NCI-H69 (cell line): Measurements from ENCODE around the gene ONECUT3.

Experiments
- DNase-seq: peaks from one replicate; lab custom pipeline; 2025; lab: John Stamatoyannopoulos, UW

Gene ONECUT3

DNA sequence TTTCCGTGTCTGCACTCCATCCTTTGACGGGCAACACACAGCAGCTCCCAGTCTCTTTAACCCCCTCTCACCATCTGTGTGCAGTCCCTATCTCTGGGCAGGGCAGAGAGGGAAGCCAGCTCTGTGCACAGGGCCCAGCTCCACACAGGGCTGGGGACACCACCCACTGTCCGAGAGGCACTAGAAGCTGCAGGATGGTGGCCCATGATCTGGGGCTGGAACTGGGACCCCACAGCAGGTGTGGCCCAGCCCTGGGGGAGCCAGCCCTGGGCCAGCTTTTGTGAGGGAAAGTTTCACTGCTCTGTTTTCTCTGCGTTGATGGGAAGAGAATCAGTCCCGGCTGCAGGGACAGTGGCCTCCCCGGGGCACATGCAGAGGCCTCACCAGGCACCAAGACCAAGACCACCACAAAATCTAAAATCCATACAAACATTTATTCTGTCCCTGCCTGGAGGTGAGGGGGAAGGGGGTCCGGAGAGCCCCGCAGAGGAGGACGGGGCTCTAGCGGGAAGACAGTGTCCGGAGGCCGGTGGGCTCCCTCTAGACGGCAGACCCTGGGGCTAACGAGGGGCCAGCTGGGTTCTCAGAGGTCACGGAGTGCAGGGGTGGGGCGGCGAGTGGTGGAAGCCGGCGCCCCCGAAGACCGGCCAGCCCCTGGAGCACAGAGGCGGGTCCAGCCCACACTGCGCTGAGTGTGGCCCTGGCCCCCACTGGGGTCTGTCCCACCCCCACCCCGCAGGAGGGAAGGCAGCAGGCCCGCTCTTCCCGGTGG, 61.7 kb downstream of the ONECUT3 start:
- DNase-seq: no peak

DNA sequence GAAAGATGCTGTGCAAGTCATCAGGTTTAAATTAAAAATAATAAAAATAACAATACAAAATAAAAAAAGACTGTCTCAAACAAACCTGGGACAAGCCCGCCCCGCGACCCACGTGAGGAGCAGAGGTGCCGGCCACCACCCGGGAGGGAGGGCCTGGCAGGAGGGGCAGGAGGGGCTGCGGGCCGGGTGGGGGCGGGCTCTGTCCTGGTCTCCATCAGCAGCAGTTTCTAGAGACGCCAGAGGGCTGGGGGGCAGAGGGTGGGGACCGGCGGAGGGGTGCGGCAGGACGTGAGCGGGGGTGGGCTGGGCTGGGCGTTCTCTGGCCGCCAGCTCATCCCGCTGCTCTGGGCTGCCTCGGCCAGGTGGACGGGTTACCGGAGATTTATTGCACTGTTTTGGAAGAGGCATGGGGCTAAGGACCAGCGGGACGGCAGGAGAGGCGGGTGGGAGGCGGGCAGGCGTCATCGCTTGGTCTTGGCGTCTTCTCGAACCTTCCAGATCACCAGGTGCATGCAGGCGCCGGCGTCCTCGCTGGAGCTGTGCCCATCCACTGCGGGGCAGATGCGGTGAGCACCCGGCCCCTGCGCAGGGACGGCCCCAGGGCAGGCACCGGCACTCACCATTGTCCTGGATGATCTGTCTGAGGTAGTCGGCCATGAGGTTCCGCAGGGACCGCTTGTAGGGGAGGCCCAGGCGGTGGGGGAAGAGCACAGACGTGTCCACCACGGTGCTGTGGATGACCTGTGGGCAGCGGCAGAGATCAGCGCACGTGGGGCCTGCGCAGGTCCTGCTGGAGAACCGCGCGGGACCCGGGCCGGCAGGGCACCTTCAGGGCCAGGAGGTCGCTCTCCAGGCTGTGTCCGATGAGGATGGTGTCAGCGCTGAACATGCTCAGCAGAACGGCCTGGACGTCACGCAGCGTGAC, 62.6 kb downstream of the ONECUT3 start:
- DNase-seq: no peak

DNA sequence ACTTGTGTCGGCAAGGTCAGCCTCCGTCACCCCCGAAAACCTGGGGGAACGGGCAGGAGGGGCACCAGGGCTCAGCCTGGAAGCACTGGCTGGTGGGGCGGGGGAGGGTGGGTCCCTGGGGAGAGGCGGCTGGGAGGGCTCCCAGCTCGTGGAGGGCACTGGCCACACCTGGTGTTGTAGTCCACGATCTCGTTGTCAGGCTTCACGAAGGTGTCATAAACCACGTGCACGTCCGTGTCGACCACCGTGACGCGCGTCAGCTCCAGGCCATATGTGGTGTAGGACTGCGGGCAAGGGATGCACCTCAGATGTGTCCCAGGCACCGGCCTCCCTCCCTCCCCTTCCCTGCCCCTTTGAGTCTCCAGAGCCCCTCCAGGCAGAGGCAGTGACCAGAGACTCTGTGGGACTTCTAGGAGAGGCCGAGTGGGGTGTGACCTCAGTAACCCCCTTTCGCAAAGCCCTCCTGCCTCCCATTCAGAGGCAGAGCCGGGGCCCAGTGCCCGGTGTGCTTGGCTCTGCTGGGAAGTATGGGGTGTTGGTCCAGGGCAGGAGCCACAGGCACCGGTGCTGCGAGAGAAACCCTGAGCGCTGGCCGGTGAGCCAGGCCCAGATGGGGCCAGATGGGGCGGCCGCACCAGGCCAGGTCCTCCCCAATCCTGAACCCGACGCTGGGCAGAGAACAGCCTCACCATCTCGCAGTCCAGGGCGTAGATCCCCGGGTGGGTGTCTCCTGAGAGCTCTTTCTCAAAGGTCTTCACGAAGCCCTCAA, 63.4 kb downstream of the ONECUT3 start:
- no peak for DNase-seq

DNA sequence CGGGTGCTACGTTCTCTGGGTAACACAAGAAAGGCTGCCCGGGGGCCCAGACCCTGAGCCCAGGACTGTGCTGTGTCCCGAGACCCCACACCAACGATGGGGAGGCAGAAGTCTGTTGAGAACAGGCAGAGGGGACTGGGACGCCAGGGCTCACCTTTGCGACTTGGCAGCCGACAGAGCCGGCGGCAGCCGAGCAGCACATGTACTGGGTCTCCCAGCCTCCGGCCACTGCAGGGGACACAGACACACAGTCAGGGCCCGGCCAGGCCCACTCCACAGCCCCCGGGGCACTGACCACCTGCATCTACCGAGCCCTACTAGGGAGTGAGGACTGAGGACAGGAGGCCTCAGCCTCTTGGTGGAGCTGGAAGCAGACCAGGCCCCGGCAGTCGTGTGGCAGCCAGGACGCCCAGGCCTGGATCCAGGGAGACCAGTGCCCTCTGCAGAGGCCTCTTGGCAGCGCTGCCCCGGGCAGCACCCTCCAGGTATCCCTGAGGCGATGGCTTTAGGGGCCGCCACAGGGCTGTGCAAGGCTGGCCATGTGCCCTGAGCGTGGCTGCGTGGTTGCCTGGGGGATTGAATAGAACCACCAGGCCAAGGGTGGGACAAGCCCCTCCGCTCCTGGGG, 64.4 kb downstream of the ONECUT3 start:
- no peak for DNase-seq

DNA sequence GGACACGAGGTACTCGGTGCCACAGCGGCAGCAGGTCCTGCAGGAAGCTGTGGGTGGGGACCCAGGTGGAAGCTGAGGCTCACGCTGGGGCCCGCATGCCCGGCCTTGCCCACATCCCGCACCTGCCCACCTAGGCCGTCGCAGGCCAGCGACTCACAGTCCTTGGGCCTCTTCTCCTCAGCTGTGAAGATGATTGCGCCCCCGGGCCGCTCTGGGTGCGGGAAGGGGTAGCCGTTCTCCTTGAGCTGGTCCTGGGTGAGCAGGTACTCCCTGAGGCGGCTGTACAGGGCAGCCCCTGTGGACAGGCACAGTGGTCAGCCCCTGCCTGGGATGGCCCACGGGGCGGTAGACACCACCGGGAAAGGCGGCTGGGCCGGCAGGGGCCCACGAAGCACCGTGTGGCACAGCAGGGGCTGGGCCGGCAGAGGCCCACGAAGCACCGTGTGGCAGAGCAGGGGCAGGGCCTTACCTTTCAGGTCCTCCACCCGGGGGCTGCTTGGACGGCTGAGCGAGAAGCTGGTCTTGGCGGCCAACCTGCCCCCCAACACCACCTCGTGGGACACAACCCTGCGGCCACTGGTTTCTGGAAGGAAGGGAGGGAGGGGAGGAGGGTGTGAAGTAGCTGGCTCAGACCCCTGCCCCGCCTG, 65.4 kb downstream of the ONECUT3 start:
- no peak for DNase-seq

DNA sequence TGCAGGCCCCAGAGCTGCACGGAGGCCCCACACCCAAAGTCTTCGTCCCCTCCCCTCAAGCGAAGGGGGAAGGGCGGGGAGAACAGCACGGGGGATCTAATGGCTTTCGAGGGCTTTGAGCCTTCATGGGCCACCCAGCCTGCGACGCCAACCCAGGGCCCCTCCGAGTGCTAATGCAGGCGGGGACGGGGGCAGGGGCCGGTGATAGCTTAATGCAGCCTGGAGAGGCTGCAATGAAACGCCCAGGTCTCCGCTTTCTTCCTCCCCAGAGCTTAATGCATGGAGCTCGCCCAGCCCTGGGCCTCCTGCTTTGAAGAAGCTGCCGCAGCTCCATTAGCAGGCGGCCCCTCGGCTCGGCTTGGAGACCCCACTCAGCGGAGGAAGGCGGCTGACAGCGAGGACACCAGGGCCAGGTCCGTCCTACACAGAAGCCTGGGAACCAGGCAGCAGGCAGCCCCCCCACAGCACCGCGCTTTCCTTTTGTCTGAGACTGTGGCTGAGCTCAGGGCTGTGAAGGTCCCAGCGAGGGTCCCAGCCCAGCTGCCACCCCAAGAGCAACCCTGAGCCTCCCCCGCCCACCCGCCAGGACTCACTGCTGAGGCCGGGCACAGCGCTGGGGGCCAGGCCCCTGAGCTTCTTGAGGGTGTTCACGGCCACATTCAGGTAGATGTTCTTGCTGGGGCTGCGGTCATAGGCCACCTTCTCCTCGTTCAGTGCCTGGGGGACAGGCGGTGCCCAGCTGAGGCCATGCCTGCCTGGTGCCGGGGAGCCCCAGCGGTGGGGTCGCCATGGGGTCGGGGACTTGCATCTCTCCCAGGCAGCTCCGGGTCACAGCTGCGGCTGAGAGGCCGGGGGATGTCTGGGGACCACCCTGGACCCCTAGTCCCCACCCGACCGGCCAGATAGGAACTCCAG, 66.3 kb downstream of the ONECUT3 start:
- DNase-seq: no peak

DNA sequence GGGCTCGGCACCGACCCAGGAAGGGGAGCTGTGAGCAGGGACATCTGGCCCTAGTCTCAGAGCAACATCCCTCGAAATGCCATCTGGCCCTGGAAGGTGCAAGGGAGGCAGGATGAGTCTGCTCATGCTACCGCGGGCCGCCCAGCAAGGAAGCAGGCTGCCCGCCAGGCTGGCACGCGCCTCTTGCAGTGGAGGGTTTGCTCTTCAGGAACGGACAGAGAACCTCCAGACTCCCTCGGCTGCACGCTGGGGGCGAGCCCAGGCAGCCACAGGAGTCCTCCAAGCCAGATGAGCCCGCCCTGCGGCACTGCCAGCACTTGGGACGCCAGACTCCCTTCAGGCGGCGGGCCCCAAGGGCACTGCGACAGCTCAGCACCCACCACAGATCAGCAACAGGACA, 68.9 kb downstream of the ONECUT3 start:
- DNase-seq: no peak

DNA sequence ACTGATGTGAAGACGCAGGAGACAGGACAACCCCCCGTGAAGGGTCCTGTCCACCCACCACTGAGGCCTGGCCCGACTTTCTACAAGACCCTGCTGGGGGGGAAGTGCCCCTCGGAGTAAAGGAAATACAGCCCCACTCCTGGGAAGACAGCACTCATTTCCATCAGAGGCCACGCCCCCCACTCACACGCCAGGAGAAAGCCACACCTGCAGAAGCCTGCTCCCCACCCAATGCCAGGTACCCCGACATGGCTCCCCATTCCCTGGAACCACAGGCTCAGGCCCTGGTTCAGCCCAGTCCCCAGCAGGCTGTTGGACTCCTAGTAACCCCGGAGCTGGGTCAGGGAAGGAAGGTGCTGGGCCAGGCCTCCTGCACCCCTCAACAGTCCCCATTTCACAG, 69.7 kb downstream of the ONECUT3 start:
- DNase-seq: no peak

DNA sequence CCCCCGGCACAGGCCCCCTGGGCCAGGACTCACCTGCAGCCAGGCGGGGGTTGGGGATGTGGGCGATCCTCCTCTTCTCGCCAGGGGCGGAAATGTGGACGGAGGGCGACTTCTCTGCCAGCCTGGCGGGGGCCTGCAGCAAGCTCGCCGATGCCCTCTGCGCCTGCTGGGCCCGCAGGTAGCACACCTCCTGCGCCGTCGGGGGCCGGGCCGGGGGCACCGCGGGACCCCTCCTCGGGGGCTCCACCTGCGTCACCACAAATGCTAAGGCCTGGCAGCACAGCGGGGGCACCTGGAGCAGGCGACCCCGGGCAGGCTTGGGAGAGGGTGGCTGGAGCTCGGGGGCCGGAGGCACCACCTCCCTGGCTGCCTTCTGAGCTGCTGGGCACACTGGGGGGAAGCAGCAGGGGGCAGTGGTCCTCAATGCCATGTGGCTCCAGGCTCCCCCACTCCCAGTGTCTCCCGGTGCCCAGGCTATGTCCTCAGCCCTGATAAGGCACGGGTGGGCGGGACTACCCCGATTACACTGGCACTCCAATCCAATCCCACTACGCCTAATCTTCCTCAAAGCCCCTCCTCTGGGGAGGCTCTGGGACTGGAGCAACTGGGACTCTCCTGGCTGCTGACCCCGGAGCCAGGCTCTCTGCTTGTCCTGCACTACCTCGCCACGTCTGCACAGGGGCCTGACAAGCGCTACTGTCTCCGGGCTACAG, 70.4 kb downstream of the ONECUT3 start:
- no peak for DNase-seq

DNA sequence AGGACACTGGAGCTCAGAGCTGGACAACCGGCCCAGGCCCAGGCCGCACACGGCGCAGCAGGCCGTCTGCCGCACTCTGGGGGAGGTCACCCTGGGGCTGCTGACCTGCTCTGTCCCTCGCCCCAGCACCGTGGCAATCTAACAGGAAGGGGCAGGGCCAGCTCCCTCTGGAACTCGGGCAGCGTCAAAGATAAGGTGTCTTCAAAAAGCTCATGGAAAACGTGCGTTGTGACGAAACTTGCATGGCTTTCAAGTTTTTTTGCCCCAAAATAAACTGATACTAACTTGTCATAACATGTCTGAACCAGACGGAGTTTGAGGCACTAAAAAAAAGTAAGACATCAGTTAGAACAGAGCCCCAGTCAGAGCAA, 70.9 kb downstream of the ONECUT3 start:
- no peak for DNase-seq

DNA sequence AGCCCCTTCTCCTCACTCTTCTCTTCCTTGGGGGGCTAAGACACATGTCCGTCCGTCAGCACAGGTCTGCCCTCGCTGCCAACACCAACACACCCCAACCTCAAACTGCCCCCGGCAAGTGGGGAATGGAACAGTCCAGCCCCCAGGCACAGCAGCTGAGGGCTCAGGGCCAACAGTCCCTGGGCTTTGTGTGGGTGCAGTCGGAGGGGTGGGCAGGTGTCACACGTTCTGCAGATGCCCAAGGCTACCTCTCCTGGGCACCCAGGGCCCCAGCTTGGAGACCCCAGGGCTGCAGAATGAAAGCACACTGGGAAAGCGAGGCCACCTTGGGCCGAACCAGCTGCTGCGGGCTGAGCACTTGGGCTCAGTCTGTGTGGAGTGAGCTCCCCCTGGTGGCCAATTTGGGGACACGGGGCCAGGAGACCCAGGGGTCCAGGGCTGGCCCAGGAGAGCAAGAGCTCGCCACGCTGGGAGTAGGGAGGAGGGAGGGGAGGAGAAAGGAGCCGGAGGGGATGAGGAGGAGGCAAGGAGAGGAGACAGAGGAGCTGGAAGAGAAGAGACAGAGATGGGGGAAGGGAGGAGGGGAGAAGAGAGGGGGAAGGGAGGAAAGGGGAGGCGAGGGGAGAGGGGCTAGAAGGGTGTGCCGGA, 72.7 kb downstream of the ONECUT3 start:
- DNase-seq: peak; percentile 74

DNA sequence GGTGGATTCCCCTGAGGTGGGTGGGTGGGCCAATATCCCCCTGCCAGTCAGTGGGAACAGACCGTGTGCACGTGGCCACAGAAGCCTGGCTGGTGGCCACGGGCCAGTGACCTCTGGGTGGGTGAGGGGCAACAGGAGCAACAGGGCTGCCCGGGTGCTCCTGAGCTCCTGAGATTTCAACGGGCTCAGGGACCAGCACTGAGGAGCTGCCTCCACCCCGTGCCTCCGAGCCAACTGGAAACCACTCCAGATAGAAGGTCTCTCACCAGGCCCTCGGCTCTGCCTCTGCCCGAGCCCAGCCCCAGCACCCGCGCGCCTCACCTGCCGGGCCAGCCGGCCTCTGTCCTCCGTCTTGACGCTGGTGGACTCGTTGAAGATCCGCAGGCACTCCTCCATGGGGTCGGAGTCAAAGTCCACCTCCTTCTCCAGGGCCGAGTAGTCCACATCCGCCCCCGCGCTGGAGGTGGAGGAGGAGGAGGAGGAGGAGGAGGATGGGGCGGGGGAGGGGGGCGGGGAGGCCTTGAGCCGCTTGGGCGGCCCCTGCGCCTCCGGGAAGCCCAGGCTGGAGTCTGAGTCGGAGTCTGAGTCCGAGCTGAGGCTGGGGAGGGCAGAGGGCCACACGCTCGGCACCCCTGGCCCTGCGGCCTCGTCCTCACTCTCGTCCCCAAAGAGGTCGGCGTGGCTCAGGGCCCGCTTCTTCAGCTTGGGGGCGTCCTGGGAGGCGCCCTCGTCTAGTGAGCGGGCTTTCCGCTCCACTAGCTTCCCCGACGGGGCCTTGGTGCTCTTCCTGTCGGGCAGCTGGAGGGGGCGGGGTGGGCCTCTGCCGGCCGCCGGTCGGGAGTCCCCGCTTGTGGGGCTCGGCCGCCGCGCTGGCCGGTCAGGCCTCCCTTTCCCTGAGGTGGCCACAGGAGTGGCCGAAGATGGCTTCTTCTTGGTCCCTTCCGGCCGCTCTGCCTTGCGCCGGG, 73.5 kb downstream of the ONECUT3 start:
- DNase-seq: no peak

DNA sequence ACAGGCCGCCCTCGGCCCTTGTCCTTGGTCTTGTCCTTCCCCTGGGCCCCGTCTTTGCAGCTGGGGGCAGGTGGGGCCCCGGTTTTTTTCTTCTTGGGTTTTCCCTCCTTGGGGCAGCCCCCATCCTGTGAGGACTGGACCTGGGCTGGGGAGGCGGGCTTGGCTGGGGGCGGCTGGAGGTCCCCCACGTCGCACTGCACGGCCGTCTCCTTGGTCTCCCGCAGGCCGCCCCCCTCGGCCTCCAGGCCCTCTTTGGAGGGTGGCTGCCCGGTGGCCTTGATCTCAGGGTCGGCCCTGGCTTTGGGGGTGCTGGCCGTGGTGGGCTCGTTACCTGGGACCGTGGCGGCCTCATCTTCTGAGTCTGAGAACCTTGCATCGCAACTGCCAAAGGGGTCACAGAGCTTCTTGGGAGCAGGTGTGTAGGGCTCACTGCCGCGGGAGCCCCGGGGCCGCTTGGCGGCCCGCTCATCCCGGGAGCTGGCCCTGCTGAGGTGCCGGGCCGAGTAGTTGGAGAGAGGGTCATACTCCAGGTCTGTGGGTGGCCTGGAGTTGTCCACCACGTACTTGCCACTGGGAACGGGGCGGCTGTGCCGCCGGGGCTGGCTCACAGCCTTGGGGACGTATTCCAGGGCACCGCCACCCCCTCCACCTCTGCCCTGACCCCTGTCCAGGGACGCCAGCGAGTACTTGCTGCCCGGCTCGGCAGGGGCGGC, 74.4 kb downstream of the ONECUT3 start:
- DNase-seq: no peak

DNA sequence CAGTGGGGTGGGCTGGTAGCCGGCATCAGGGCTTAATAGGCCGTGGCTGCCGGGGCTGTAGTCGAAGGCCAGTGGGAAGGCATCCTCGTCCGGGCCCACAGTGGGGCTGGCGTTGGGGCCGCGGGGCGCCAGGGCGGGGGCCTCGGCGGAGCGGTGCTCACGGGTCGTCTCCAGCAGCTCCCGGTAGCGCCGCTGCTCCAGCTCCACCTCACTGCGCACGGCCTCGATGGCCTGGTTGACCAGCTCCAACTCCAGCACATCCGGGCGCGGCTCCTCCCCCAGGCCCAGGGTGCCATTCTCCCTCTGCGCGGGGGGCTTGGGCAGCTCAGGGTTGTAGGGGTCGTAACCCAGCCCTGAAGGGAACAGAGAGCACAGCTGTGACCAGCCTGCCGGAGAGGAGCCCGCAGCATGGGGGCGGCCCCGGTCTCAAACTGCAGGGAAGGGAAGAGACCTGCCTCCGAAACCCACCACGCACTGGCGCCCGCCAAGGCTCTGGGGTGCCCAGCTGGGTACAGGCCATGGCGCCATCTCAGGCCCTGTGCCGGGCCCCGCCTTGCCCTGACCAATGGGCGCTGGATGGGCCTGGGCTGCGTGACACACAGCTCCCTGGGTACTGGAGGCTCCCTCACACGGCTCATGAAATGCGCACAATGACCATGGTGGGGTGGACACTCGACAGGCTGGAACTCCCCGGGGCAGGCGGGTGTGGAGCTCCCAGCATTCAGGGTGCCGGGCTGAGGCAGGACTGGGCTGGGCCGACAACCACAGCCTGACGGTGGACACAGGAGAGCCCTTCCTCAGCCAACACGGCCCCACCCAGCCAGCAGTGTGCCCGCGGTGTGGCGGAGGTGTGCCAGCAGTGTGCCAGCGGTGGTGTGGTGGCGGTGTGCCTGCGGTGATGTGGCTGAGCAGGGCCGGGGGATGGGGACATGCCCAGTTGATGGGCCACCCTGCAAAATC, 75.3 kb downstream of the ONECUT3 start:
- DNase-seq: no peak

DNA sequence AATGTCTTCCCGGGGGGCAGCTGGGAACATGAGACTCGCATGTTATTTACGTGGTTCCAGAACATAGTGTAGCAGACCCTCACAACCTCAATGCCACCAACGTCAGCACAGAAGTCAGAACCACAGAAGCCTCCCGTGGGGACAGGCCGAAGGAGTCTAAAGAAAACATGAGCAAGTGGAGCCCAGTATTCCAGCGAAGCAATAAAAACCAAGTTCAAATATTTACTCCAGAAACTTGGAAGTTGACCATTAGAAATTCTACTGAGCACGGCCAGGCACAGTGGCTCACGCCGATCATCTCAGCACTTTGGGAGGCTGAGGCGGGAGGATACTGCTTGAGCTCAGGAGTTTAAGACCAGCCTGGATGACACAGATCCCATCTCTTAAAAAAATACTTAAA, 76.7 kb downstream of the ONECUT3 start:
- DNase-seq: no peak

DNA sequence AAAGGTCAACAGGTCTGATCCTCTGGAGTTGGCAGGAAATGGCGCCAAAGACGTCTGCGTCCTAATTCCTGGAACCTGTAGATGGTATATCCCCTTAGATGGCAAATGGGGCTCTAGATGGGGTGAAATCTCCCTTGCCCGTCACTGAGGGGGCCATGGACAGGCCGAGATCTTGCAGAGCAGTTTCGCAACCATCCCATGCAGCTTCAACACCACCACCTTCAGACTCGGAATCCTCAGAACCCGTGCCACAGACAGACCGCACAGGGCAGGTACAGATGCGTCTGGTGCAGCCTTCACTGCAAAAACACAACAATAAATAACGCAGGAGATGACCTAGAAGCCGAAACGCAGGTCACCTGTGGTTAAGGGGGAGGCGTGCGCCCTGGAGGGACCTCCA, 77.3 kb downstream of the ONECUT3 start:
- DNase-seq: no peak
